SK-N-MC (cell line): ENCODE measurements around the gene NRP1.
A peak's percentile ranks its signal among the peaks of the same experiment; 100 is the strongest.

ENCODE experiments used
- DNase-seq: peaks from one replicate; pipeline ENCODE4 v3.0.0-alpha.2; 2011; ENCODE audit warnings: low read depth, low spot score
- H3K27ac ChIP-seq: fragments of 200-600 bp; sonication (generic); 2 replicates; pipeline ENCODE4 v1.5.1; 2016; ENCODE audit warnings: mixed run types
- H3K36me3 ChIP-seq: fragments of 200-600 bp; sonication (generic); 2 replicates; pipeline ENCODE4 v1.6.1; 2017; ENCODE audit warnings: antibody characterized with exemption, low read length, mixed read lengths; ENCODE audit not compliant: insufficient read depth
- H3K4me3 ChIP-seq: fragments of 200-600 bp; sonication (generic); 2 replicates; pipeline ENCODE4 v1.5.1; 2016
- H3K9ac ChIP-seq: fragments of 200-600 bp; sonication (generic); 2 replicates; pipeline ENCODE4 v1.8.0; 2017; ENCODE audit warnings: mixed run types, mixed read lengths; ENCODE audit not compliant: insufficient read length
- H3K9me3 ChIP-seq: fragments of 200-600 bp; sonication (generic); 2 replicates; pipeline ENCODE4 v1.6.1; 2017; ENCODE audit warnings: low read depth, mild to moderate bottlenecking, antibody characterized with exemption, low read length, moderate library complexity, mixed read lengths
- EZH2 ChIP-seq: fragments of 200-600 bp; sonication (generic); IDR thresholded peaks from one replicate; pipeline ENCODE4 v1.6.1; 2017; ENCODE audit warnings: antibody characterized with exemption
- FOXP2 ChIP-seq: optimal IDR thresholded peaks from 2 replicates; pipeline ENCODE3; 2011; ENCODE audit warnings: mild to moderate bottlenecking, moderate library complexity; ENCODE audit not compliant: insufficient read depth; ENCODE audit errors: extremely low read length, control extremely low read depth
- POLR2AphosphoS5 ChIP-seq: IDR thresholded peaks from 2 replicates; pipeline ENCODE4 v1.6.1; 2012; ENCODE audit warnings: mild to moderate bottlenecking, low read depth, low read length, borderline replicate concordance

NRP1 gene

GRCh38 chr10:33249659-33250345 lies 84.7 kb downstream of the NRP1 start:
- Histone ChIP-seq H3K9me3 (no peaks in the 10 kb centered on the region), H3K36me3 (no peaks in the 10 kb centered on the region), H3K27ac (no peak overlapping the region), H3K9ac (no peak overlapping the region), H3K4me3 (no peak overlapping the region)
- DNase-seq, result no peak
- no peak for TF ChIP-seq EZH2
- no peak for TF ChIP-seq FOXP2
- no peak for TF ChIP-seq POLR2AphosphoS5

GRCh38 chr10:33249137-33249536 lies 85.3 kb downstream of the NRP1 start:
- H3K36me3 ChIP-seq, result no peaks in the 10 kb centered on the region
- H3K9ac ChIP-seq, result no peak overlapping the region
- H3K27ac ChIP-seq, result no peak overlapping the region
- no peaks in the 10 kb centered on the region for H3K9me3 ChIP-seq
- no peak for DNase-seq
- TF ChIP-seq EZH2, result no peak
- TF ChIP-seq POLR2AphosphoS5, result no peak
- no peak for TF ChIP-seq FOXP2
- H3K4me3 ChIP-seq, result no peak overlapping the region

GRCh38 chr10:33248638-33249037 lies 85.8 kb downstream of the NRP1 start:
- Histone ChIP-seq H3K4me3 (no peak overlapping the region), H3K36me3 (no peaks in the 10 kb centered on the region), H3K9me3 (no peaks in the 10 kb centered on the region), H3K27ac (no peak overlapping the region), H3K9ac (no peak overlapping the region)
- TF ChIP-seq EZH2 (no peak), POLR2AphosphoS5 (no peak), FOXP2 (no peak)
- DNase-seq, result no peak

- TF ChIP-seq EZH2, result no peak
- TF ChIP-seq FOXP2, result no peak
- TF ChIP-seq POLR2AphosphoS5, result no peak
- no peak for DNase-seq
- Histone ChIP-seq H3K36me3 (no peaks in the 10 kb centered on the region), H3K9me3 (no peaks in the 10 kb centered on the region), H3K27ac (no peak overlapping the region), H3K4me3 (no peak overlapping the region), H3K9ac (no peak overlapping the region)
These were observed 87.1 kb downstream of the NRP1 start for GRCh38 chr10:33247221-33247922.

GRCh38 chr10:33245343-33245742 lies 89.1 kb downstream of the NRP1 start:
- TF ChIP-seq POLR2AphosphoS5 (no peak), FOXP2 (no peak), EZH2 (no peak)
- peak overlapping the region; percentile 5; the same call in 1 of the 2 replicates for H3K4me3 ChIP-seq
- no peaks in the 10 kb centered on the region for H3K9me3 ChIP-seq
- no peak overlapping the region for H3K9ac ChIP-seq
- no peak overlapping the region for H3K27ac ChIP-seq
- no peaks in the 10 kb centered on the region for H3K36me3 ChIP-seq
- no peak for DNase-seq

GRCh38 chr10:33244354-33244967 lies 90.0 kb downstream of the NRP1 start:
- TF ChIP-seq POLR2AphosphoS5 (peak; percentile 58; the same call in 1 of the 2 replicates), FOXP2 (no peak)
- Histone ChIP-seq H3K9me3 (no peaks in the 10 kb centered on the region), H3K27ac (peak overlapping the region; percentile 58; the same call in 1 of the 2 replicates), H3K4me3 (peak overlapping the region; percentile 54), H3K9ac (no peak overlapping the region), H3K36me3 (no peaks in the 10 kb centered on the region)
- peak; percentile 73 for DNase-seq

- H3K36me3 ChIP-seq, result no peaks in the 10 kb centered on the region
- peak overlapping the region; percentile 40 for H3K4me3 ChIP-seq
- TF ChIP-seq POLR2AphosphoS5 (no peak), EZH2 (no peak), FOXP2 (no peak)
- H3K9ac ChIP-seq, result no peak overlapping the region
- H3K9me3 ChIP-seq, result no peaks in the 10 kb centered on the region
- DNase-seq, result no peak
- peak overlapping the region; percentile 30; the same call in 1 of the 2 replicates for H3K27ac ChIP-seq
These were observed 90.8 kb downstream of the NRP1 start for GRCh38 chr10:33243703-33244102.

GRCh38 chr10:33242931-33243330 lies 91.5 kb downstream of the NRP1 start:
- Histone ChIP-seq H3K4me3 (no peak overlapping the region), H3K36me3 (no peaks in the 10 kb centered on the region), H3K27ac (no peak overlapping the region), H3K9ac (no peak overlapping the region), H3K9me3 (no peaks in the 10 kb centered on the region)
- TF ChIP-seq EZH2, result no peak
- no peak for TF ChIP-seq FOXP2
- no peak for TF ChIP-seq POLR2AphosphoS5
- DNase-seq, result no peak
